GM21825 (cell line): ENCODE data around the gene NSMF.
"Not testable (repeated sequence)": the region's sequence is repeated elsewhere in the genome, so short reads cannot be mapped to it uniquely, and the experiment has no call there.

Source experiments
- ATAC-seq: cut with Tn5 transposase; IDR thresholded peaks from one replicate; pipeline ENCODE4 v1.9.1; 2021; ENCODE audit warnings: mild to moderate bottlenecking, moderate library complexity; ENCODE audit not compliant: unreplicated experiment

NSMF gene

GRCh38 chr9:137477778-137478612, 18.9 kb upstream of the NSMF start:
- no peak for ATAC-seq

DNA sequence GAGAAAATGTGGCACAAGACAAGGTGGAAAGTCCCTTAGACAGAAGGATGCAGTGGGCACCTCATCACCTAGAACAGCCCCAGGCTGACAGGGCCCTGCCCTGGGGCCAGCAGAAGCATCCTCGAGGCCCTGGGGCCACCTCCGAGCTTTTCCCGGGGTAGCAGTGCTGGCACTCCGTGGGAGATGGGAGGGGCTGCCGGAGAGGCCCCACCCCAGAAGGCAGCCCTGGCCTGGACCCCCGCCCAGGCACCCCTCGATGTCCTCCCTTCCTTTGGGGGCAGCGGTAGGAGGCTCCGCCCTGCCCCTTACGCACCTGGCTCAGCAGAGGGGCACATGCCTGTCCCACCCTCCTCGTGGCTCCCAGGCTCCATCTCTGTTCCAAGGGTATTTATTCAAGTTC, 17.7 kb upstream of the NSMF start:
- ATAC-seq = no peak

GRCh38 chr9:137475666-137476065, 16.5 kb upstream of the NSMF start:
- ATAC-seq = no peak

DNA sequence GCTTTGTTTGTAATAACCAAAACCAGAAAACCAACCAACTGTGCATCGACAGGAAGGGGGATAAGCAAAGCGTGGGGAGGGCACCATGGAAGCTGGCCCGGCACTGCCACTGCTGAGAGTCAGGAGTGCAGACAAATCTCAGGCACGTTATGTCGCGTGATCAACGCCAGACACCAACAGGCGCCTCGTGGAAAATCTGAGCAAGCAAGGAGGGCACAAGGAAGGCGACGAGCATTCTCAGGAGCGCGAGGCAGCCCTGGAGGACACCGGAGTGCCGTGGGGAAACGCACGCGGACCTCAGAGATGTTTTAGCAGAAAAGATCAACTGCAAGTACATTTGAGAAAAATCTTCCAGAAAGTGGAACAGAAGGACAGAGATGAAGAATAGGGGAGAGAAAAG, 15.1 kb upstream of the NSMF start:
- ATAC-seq = no peak

GRCh38 chr9:137470785-137471184, 11.7 kb upstream of the NSMF start:
- ATAC-seq = no peak

GRCh38 chr9:137467896-137468295, 8.8 kb upstream of the NSMF start:
- ATAC-seq = no peak

DNA sequence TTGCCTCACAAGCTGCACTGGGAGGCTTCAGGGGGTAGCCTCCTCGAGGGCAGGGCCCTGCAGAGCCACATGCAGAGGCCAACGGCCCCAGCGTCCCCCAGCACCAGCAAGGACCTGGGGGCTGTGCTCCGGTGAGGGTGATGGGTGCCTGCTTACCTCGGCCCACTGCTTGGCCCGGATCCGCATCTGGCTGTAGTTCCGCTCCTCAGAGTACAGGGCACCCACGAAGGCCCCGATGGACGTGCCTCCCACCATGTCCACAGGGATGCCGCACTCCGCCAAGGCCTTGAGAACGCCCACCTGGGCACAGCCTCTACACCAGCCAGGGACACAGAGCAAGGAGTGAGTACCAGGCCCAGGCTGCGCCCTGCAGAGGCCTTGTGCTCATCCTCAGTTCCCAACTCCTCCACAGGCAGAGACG, 8.0 kb upstream of the NSMF start:
- ATAC-seq = no peak

DNA sequence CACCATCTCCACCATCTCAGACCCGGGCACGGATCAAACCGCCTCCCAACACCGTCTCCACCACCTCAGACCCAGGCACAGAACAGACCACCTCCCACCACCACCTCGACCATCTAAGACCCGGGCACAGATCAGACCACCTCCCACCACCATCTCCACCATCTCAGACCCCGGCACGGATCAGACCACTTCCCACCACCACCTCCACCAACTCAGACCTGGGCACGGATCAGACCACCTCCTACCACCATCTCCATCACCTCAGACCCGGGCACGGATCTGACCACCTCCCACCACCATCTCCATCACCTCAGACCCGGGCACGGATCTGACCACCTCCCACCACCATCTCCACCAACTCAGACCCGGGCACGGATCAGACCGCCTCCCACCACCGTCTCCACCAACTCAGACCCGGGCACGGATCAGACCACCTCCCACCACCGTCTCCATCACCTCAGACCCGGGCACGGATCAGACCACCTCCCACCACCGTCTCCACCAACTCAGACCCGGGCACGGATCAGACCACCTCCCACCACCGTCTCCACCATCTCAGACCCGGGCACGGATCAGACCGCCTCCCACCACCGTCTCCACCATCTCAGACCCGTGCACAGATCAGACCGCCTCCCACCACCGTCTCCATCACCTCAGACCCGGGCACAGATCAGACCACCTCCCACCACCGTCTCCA, 7.4 kb upstream of the NSMF start:
- not testable (repeated sequence) for ATAC-seq

- ATAC-seq = no peak
Measured at GRCh38 chr9:137465720-137466388, 6.7 kb upstream of the NSMF start.

DNA sequence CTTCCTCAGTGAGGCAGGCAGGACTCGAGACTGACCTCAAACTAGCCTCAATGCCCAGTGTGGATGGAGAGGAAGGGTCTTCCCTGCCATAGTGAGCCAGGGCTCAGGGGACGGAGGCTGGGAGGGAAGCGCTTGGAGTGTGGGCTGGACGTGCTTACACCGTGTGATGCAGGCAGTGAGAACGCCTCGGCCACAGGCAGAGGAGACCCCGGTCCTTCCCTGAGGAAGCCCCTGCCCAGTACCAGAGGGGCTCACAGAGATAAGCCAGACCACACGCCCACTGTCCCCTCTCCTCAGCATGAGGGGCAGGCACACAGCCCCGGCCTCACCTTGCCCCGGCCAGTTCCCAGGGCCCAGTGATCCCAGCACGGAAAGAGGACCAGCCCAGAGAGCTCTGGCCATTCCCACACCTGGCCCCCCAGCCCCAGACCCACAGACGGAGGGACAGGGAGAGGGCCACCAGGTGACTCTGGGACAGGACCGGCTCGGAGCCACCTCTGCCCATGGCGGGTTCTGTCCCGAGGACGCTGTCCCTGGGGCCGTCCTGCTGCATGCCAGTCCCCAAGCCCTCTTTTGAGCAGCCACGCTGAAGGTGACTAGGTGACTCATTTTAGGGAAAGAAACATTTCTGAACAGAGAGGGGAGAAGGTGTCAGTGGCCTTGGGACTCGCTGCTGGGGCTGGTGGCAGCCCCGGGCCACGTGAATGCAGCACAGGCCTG, 6.0 kb upstream of the NSMF start:
- no peak for ATAC-seq

- no peak for ATAC-seq
Measured at GRCh38 chr9:137464291-137464999, 5.3 kb upstream of the NSMF start.

GRCh38 chr9:137463931-137464290, 4.8 kb upstream of the NSMF start:
- ATAC-seq = no peak

DNA sequence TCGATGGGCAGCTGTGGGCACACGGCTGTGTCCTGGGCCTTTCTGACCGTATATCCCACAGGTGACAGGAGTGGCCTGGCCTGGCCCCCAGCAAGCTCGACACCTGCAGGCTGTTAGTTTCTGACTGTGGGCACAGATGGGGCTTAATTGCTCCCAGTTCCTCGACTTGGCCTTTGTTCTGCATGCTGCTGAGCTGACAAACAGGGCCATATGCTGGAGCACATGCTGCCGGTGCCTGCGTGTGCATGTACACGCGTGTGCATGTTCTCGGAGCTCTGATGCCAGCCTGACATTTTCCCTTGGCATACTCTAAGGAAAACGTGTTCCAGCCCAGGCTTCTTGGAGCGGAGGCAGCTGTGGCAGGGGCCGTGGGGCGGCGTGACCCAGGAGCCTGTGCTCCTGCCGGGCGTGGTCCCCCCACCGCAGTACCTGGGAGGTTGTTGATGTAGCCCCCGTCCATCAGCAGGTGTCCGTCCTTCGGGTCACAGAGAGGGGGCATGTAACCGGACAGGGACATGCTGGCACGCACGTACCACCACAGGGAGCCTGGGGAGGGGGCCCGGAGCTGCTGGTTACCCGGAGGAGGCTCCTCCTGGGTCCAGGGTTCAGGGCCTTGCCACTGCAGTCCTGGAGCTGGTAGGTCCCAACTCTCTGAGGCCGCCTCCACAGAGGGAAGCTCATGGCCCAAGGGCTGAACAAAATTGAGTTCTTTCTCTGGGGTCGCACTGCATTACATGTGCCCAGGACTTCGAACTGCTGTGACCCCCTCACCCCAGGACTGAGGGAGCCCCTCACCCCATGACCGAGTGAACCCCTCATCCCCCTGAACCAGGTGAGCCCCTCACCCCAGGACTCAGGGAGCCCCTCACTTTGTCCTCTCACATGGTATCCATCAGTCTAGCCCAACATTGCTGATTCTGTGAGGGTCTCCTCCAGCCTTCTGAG, 4.1 kb upstream of the NSMF start:
- ATAC-seq = no peak

- ATAC-seq = no peak
Measured at GRCh38 chr9:137462396-137462985, 3.4 kb upstream of the NSMF start.

DNA sequence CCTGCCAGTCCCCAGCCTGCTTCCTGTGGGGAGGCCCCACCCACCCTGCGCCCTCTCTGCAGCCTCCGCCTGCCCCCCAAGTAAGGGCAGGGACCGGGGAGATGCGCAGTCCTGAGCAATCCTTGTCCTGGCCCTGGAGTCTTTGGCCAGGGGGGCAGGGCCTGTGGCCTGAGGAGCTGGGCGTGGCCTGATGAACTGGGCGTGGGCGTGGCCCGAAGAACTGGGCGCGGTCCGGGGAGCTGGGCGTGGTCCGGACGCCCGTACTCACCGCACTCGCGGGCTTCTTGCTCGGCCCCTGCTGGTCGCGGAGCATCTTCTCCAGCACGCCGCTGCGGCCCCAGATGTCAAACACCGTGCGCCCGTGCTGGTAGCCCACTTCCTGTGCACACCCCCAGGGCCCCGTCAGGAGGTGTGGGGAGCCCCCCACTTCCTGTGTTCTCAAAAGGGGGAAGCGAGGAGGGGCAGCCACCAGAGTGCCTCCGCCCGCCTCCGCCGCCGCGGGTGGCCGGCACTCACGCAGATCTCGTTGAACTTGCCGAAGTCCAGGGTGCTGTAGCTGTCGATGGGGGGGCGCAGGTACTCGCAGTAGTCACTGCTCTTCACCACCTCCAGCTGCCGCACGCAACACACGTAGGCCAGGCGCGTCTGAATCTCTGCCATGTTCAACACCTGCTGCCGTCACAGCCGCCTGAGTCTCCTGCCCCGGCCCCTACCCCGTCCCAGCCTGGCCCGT, 2.7 kb upstream of the NSMF start:
- peak; percentile 40 for ATAC-seq

GRCh38 chr9:137461316-137461662, 2.2 kb upstream of the NSMF start:
- no peak for ATAC-seq

GRCh38 chr9:137460363-137461315, 1.5 kb upstream of the NSMF start:
- ATAC-seq = no peak
